HG02610 (cell line): ENCODE measurements around the gene ACAP2.
"Not testable (repeated sequence)": the region's sequence is repeated elsewhere in the genome, so short reads cannot be mapped to it uniquely, and the experiment has no call there.

Experiments
- ATAC-seq: cut with Tn5 transposase; IDR thresholded peaks from one replicate; pipeline ENCODE4 v1.9.1; 2021; ENCODE audit warnings: mild to moderate bottlenecking, moderate library complexity; ENCODE audit not compliant: unreplicated experiment

The ACAP2 gene

GRCh38 chr3:195249057-195249770, 193.6 kb downstream of the ACAP2 start:
- ATAC-seq: no peak

DNA sequence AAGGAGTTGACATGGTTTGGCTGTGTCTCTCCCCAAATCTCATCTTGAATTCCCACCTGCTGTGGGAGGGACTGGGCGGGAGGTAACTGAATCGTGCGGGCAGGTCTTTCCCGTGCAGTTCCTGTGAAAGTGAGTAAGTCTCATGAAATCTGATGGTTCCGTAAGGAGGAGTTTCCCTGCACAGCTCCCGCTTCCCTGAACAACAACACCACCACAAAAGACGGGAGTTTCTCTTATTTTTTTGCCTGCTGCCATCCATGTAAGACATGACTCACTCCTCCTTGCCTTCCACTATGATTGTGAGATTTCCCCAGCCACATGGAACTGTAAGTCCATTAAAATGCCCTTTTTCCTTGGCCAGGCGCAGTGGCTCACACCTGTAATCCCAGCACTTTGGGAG, 194.5 kb downstream of the ACAP2 start:
- ATAC-seq: no peak

DNA sequence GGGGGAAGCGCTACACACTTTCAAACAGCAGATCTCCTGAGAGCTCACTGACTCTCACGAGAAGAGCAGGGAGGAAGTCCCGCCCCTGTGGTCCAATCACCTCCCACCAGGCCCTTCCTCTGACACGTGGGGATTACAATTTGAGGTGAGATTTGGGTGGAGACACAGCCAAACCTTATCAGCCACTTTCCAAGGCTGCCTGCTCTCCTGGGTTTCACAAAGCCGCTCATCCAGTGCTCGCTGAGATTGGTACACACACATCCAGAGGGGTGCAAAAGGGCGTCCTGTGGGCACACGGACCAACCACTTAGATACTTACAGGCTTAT, 195.0 kb downstream of the ACAP2 start:
- no peak for ATAC-seq

GRCh38 chr3:195247086-195247862, 195.5 kb downstream of the ACAP2 start:
- no peak for ATAC-seq

DNA sequence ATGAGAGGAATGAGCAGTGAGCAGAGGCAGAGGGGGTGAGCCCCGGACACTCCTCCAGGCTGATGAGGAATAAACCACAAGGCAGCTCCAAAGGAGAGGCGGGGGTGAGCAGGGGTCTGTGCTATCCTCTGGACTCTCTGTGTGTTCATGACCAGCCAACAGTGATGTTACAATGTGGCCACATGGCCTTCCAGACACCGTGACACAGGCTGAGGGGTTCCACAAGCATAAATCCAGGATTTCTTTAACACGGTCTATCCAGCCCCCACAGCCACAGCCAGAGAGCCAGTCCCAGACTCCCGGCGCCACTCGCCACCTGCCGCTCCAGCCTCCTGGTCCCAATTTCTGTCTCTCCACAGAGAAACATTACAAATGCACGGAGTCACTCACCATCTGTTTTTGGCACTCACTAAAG, 196.2 kb downstream of the ACAP2 start:
- no peak for ATAC-seq

GRCh38 chr3:195245531-195245951, 197.3 kb downstream of the ACAP2 start:
- ATAC-seq: no peak

DNA sequence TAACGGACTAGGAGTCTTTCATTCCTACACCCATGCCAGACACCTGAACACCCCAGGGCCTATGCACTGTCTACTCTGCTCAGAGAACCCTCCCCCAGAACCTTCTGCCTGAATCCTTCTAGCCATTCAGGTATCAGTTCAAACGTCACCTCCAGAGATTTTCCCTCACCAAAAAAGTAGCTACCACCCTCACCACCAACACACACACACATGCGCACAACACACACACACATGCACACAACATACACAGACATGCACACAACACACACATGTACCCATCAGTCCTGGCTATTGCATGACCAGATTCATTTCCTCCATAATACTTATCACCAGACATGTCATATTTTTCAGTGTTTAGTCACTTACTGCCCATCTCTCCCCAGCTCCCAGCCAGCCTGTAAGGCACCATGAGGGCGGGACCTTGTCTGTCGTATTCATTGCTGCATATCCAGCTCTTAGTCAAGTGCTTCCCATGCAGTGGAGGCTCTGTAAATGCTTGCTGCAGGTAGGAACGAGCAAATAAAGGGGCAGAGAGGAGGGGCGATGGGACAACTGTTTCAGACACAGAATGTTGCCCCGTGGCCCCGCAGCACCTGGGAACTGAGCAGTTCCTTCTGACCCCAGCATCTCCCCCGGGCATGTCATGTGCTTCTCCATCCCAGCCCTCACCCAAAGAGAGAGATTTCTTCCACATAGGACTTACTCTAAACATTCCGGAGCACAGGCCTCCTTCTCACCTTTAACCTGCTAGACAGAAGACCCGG, 201.0 kb downstream of the ACAP2 start:
- no peak for ATAC-seq

- ATAC-seq: no peak
Measured at GRCh38 chr3:195240939-195241338, 201.9 kb downstream of the ACAP2 start.

DNA sequence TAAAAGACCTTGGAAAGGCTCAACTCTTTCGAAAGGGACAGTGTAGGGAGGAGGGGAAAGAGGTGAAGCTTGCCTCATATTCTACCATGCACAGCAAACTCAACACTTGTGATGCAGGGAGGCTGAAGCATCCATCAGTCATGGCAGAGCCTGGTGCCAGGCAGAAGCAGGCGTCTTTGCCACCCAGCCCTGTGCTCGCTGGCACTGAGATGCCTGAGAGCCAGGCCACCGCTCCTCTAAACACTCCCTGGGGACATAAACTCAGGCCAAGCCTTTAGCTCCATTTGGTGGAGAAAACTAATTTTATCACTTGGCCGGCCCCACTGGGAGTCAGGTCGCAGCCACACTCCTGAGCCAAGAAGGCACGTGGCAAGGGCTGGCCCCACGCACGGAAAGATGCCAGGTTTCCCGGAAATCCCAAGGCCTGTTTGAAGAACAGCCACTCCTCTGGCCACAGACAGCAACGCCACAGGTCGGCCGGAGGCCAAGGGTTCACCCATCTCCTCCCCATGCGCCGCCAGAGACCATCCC, 202.6 kb downstream of the ACAP2 start:
- ATAC-seq: no peak

GRCh38 chr3:195239121-195239520, 203.7 kb downstream of the ACAP2 start:
- no peak for ATAC-seq

- no peak for ATAC-seq
Measured at GRCh38 chr3:195238586-195239118, 204.2 kb downstream of the ACAP2 start.

DNA sequence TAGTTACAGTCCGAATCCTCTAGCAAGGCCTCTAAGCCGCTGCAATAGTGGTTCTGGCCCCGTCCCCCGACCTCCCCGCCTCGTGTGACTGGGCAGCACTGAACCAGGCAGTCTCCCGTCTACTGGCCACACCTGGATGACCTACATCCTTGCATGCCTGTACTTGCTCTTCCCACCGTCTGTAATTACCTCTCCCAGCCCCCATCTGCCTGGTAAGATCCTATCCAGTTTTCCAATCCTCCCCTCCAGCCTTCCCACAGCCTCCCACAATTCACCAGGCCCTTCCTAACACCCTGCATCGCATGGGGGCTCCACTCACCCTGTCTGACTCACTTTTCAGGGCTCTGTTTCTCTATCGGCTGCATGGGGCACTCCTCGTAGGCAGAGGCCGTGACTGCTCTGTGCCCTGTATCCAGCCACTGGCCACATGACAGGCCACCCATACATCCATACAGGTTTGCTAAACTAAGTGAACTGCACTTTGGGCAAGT, 204.7 kb downstream of the ACAP2 start:
- ATAC-seq: no peak

GRCh38 chr3:195236801-195237570, 205.8 kb downstream of the ACAP2 start:
- ATAC-seq: no peak

DNA sequence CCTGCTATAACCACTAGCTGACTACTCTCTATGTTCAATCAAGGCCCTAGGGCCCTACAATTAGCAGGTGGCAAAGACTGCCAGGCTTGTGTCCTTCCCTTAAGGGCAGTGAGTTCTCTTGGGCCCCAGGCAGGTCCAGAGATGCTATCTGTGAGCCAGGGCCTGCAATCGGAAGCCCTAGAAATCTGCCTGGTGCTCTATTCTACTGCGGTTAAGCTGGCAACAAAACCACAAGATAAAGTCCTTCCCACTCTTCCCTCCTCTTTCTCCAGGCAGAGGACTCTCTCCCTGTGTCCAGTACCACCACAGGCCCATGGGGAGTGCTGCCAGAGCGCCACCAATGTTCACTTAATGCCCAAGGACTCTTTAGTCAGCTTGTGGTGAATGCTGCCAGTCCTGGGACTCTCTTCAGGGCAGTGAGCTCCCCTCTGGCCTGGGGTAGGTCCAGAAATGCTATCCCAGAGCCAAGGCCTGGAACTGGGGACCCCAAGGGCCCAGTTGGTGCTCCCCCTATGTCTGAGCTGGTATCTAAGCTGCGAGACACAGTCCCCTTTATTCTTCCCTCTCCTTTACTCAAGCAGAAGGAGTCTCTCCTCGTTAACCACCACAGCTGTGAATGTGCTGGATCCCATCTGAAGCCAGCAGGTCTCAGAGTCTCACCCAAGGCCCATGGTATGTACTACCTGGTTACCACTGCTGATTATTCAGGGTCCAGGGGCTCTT, 206.6 kb downstream of the ACAP2 start:
- ATAC-seq: no peak

DNA sequence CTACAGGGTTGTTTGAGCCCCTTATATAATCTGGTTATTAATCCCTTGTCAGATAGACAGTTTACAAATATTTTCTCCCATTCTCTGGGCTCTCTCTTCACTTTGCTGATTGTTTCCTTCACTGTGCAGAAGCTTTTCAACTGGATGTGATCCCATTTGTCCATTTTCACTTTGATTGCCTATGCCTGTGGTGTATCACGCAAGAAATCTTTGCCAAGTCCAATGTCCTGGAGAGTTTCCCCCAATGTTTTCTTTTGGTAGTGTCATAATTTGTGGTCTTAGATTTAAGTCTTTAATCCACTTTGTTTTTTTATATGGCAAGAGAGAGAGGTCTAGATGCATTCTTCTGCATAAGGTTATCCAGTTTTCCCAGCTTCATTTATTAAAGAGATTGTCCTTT, 212.6 kb downstream of the ACAP2 start:
- ATAC-seq: no peak

DNA sequence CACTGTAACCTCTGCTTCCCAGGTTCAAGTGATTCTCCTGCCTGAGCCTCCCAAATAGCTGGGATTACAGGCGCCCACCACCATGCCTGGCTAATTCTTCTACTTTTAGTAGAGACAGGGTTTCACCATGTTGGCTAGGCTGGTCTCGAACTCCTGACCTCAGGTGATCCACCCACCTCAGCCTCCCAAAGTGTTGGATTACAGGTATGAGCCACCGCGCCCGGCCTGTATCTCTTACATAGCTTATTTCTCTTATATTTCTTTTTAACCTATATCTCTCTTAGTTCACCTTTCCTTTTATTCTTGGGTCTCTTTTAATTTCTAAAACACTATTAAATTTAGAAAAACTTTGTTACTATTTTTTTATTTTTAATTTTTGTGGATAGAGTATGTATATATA, 213.9 kb downstream of the ACAP2 start:
- not testable (repeated sequence) for ATAC-seq

- no peak for ATAC-seq
Measured at GRCh38 chr3:195227871-195228270, 214.9 kb downstream of the ACAP2 start.

DNA sequence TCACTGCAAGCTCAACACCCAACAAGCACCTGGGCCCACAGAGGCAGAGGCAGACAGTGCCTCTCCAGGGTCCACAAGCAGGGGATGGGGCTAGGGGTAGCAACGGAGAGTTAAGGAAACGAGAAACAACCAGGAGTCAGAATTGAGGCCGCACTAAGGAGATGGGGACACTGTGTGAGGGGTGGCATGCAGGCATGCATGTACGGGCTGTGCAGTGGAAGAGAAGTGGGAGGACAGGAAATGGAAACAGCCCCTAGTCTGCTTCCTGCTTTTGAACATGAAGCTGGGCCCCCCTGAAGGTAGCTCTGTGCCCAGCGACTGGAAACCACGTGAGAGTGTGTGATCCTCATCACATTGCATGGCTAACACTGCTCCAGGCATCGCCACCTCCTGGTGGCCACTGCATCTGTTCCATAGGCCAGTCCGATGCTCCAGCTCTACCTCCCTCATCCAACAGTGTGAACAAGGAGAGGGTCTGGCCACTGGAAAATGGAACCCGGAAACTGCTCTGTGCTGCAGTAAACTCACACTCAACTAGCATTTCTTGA, 215.8 kb downstream of the ACAP2 start:
- no peak for ATAC-seq

GRCh38 chr3:195226445-195226844, 216.4 kb downstream of the ACAP2 start:
- no peak for ATAC-seq
